Measurements from ENCODE around the gene MAP6.

MAP6 gene

GRCh38 chr11:75667255-75667830, 1.5 kb downstream of the MAP6 start:
- H3K36me3 ChIP-seq (ENCODE audit: insufficient read depth, low read length) = no peaks in the 10 kb centered on the region
- no peak overlapping the region for H3K9ac ChIP-seq (ENCODE audit: low read length)
- H3K79me2 ChIP-seq (ENCODE audit: insufficient read depth, low read length) = no peaks in the 10 kb centered on the region
- H3K27me3 ChIP-seq (ENCODE audit: insufficient read depth, low read length) = no peaks in the 10 kb centered on the region
- H3K27ac ChIP-seq (ENCODE audit: low read depth, low read length, poor library complexity, severe bottlenecking) = no peak overlapping the region
- TF ChIP-seq EZH2 (IDR thresholded peaks at IDR 0.05; ENCODE audit: borderline replicate concordance, low read length) (no peak), CTCF (IDR thresholded peaks at IDR 0.05; ENCODE audit: low read length) (no peak)
- no peaks in the 10 kb centered on the region for H3K9me2 ChIP-seq (ENCODE audit: low read depth, low read length)
- H3K4me1 ChIP-seq (ENCODE audit: insufficient read depth, low read length, severe bottlenecking) = no peaks in the 10 kb centered on the region
- H3K4me2 ChIP-seq (ENCODE audit: low read length) = no peak overlapping the region
- H3F3A ChIP-seq (ENCODE audit: insufficient read depth, low read length) = no peaks in the 10 kb centered on the region
- H2AFZ ChIP-seq (ENCODE audit: low read length) = no peak overlapping the region
- H4K20me1 ChIP-seq (ENCODE audit: insufficient read depth, low read length) = no peaks in the 10 kb centered on the region
- H3K9me3 ChIP-seq (ENCODE audit: low read length) = no peaks in the 10 kb centered on the region
- H3K4me3 ChIP-seq (ENCODE audit: low read depth, low read length, poor library complexity, severe bottlenecking) = no peak overlapping the region

GRCh38 chr11:75665990-75666389, 2.8 kb downstream of the MAP6 start:
- Histone ChIP-seq H3K9me2 (ENCODE audit: low read depth, low read length) (no peaks in the 10 kb centered on the region), H3K4me3 (ENCODE audit: low read depth, low read length, poor library complexity, severe bottlenecking) (no peak overlapping the region), H3K9ac (ENCODE audit: low read length) (no peak overlapping the region), H3F3A (ENCODE audit: insufficient read depth, low read length) (no peaks in the 10 kb centered on the region), H3K27me3 (ENCODE audit: insufficient read depth, low read length) (no peaks in the 10 kb centered on the region), H3K27ac (ENCODE audit: low read depth, low read length, poor library complexity, severe bottlenecking) (no peak overlapping the region), H3K4me1 (ENCODE audit: insufficient read depth, low read length, severe bottlenecking) (no peaks in the 10 kb centered on the region), H3K79me2 (ENCODE audit: insufficient read depth, low read length) (no peaks in the 10 kb centered on the region), H4K20me1 (ENCODE audit: insufficient read depth, low read length) (no peaks in the 10 kb centered on the region), H3K36me3 (ENCODE audit: insufficient read depth, low read length) (no peaks in the 10 kb centered on the region), H2AFZ (ENCODE audit: low read length) (no peak overlapping the region), H3K4me2 (ENCODE audit: low read length) (no peak overlapping the region), H3K9me3 (ENCODE audit: low read length) (no peaks in the 10 kb centered on the region)
- TF ChIP-seq EZH2 (IDR thresholded peaks at IDR 0.05; ENCODE audit: borderline replicate concordance, low read length) = no peak

GRCh38 chr11:75665126-75665525, 3.7 kb downstream of the MAP6 start:
- no peak overlapping the region for H3K9ac ChIP-seq (ENCODE audit: low read length)
- no peak overlapping the region for H3K4me3 ChIP-seq (ENCODE audit: low read depth, low read length, poor library complexity, severe bottlenecking)
- TF ChIP-seq EZH2 (IDR thresholded peaks at IDR 0.05; ENCODE audit: borderline replicate concordance, low read length) (no peak), CTCF (IDR thresholded peaks at IDR 0.05; ENCODE audit: low read length) (no peak)
- no peak overlapping the region for H3K4me2 ChIP-seq (ENCODE audit: low read length)
- H3K4me1 ChIP-seq (ENCODE audit: insufficient read depth, low read length, severe bottlenecking) = no peaks in the 10 kb centered on the region
- H4K20me1 ChIP-seq (ENCODE audit: insufficient read depth, low read length) = no peaks in the 10 kb centered on the region
- no peak overlapping the region for H2AFZ ChIP-seq (ENCODE audit: low read length)
- no peaks in the 10 kb centered on the region for H3K36me3 ChIP-seq (ENCODE audit: insufficient read depth, low read length)
- no peaks in the 10 kb centered on the region for H3K9me3 ChIP-seq (ENCODE audit: low read length)
- H3K27ac ChIP-seq (ENCODE audit: low read depth, low read length, poor library complexity, severe bottlenecking) = no peak overlapping the region
- no peaks in the 10 kb centered on the region for H3F3A ChIP-seq (ENCODE audit: insufficient read depth, low read length)
- H3K27me3 ChIP-seq (ENCODE audit: insufficient read depth, low read length) = no peaks in the 10 kb centered on the region
- no peaks in the 10 kb centered on the region for H3K9me2 ChIP-seq (ENCODE audit: low read depth, low read length)
- no peaks in the 10 kb centered on the region for H3K79me2 ChIP-seq (ENCODE audit: insufficient read depth, low read length)

- Histone ChIP-seq H3K9me3 (ENCODE audit: low read length) (no peaks in the 10 kb centered on the region), H4K20me1 (ENCODE audit: insufficient read depth, low read length) (no peaks in the 10 kb centered on the region), H3K79me2 (ENCODE audit: insufficient read depth, low read length) (no peaks in the 10 kb centered on the region), H3K4me2 (ENCODE audit: low read length) (no peak overlapping the region), H3K27me3 (ENCODE audit: insufficient read depth, low read length) (no peaks in the 10 kb centered on the region), H3F3A (ENCODE audit: insufficient read depth, low read length) (no peaks in the 10 kb centered on the region), H3K9me2 (ENCODE audit: low read depth, low read length) (no peaks in the 10 kb centered on the region), H3K27ac (ENCODE audit: low read depth, low read length, poor library complexity, severe bottlenecking) (no peak overlapping the region), H3K4me1 (ENCODE audit: insufficient read depth, low read length, severe bottlenecking) (no peaks in the 10 kb centered on the region), H3K36me3 (ENCODE audit: insufficient read depth, low read length) (no peaks in the 10 kb centered on the region), H3K9ac (ENCODE audit: low read length) (no peak overlapping the region), H2AFZ (ENCODE audit: low read length) (no peak overlapping the region), H3K4me3 (ENCODE audit: low read depth, low read length, poor library complexity, severe bottlenecking) (no peak overlapping the region)
- TF ChIP-seq EZH2 (IDR thresholded peaks at IDR 0.05; ENCODE audit: borderline replicate concordance, low read length) = no peak
- TF ChIP-seq CTCF (IDR thresholded peaks at IDR 0.05; ENCODE audit: low read length) = no peak
These were observed 4.4 kb downstream of the MAP6 start for GRCh38 chr11:75664389-75664788.

Measured in OCI-LY1 (cell line).